ENCODE data around the gene BRD7. TPM values are rescaled to one million over a fixed set of nuclear protein-coding genes. Genes with fewer than 3 reads are reported as not detected.

BRD7 gene
- total and polyA plus RNA-seq, 11 donors = 29.8 to 49.7 (median 43.7) TPM

DNA sequence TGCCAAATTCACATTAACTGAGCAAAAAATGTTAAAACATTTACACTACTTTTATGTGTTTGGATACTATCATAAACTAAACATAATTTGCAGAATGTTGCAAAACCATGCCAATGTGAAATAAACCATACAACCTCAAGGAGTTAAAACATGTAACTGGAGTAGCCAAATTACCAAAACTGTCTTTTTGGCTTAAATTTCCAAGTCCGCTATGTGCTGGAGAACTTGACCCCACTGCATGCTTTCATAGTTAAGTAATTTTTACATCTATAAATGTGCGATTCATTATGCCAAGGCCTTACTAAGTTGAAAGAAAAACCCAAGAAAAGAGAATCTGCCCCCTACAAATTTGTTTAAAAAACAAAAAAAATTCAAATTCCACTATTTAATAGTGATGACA is 28.2 kb downstream of the BRD7 start:
- WGBS, 4 donors = 69 to 87% (median 79%) methylated on average over 2 of the region's 2 CpGs
- DNase-seq (no peak), ATAC-seq (no peak)
- no peaks in the 10 kb centered on the region for H3K27me3 ChIP-seq
- intact Hi-C loops (cut with DNase I) = no loop called here
- H3K4me3 ChIP-seq = no peak overlapping the region
- H3K36me3 ChIP-seq = peaks cover 0 to 71% (median 60%) of the 10 kb centered on the region in 9 donors
- no peak for TF ChIP-seq POLR2A (IDR thresholded peaks at IDR 0.05)
- TF ChIP-seq, protein P1, sequence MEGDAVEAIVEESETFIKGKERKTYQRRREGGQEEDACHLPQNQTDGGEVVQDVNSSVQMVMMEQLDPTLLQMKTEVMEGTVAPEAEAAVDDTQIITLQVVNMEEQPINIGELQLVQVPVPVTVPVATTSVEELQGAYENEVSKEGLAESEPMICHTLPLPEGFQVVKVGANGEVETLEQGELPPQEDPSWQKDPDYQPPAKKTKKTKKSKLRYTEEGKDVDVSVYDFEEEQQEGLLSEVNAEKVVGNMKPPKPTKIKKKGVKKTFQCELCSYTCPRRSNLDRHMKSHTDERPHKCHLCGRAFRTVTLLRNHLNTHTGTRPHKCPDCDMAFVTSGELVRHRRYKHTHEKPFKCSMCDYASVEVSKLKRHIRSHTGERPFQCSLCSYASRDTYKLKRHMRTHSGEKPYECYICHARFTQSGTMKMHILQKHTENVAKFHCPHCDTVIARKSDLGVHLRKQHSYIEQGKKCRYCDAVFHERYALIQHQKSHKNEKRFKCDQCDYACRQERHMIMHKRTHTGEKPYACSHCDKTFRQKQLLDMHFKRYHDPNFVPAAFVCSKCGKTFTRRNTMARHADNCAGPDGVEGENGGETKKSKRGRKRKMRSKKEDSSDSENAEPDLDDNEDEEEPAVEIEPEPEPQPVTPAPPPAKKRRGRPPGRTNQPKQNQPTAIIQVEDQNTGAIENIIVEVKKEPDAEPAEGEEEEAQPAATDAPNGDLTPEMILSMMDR (IDR thresholded peaks at IDR 0.05) = no peak
- no peak overlapping the region for H3K27ac ChIP-seq
- H3K9me3 ChIP-seq = no peaks in the 10 kb centered on the region
- H3K4me1 ChIP-seq = peaks cover 0 to 12% (median 0%) of the 10 kb centered on the region in 12 donors

- Histone ChIP-seq H3K27me3 (no peaks in the 10 kb centered on the region), H3K9me3 (no peaks in the 10 kb centered on the region), H3K4me3 (no peak overlapping the region), H3K36me3 (peaks cover 0 to 82% (median 68%) of the 10 kb centered on the region in 9 donors), H3K27ac (peak overlapping the region in 1 of 12 donors; percentile 29), H3K4me1 (peaks cover 0 to 12% (median 0%) of the 10 kb centered on the region in 12 donors)
- WGBS, 4 donors = 85 to 89% (median 86%) methylated on average over 8 of the region's 8 CpGs
- TF ChIP-seq, protein P1 (IDR thresholded peaks at IDR 0.05) = no peak
- TF ChIP-seq POLR2A (IDR thresholded peaks at IDR 0.05) = no peak
- intact Hi-C loops (cut with DNase I) = no loop called here
- DNase-seq (no peak), ATAC-seq (no peak)
Observed at GRCh38 chr16:50338371-50339231, 30.2 kb downstream of the BRD7 start.

DNA sequence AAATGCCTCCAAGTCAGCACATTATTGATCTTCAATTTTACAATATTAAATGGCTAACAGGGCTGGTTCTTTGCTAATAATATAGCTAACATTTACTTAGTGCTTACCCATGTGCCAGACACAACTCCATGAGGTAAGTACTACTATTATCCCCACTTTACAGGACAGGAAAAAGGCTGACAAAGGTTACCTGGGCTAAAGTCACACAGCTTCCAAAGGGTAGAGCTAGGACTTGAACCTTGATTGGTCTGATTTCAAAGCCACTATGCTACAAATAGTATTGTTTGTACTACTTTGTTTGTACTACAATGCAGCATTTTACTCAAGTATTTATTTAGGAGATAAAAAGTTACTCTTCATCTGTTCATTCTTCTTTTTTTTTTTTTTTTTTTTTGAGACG is 31.9 kb downstream of the BRD7 start:
- intact Hi-C loops (cut with DNase I) = no loop called here

More for the DNA sequence above, 31.9 kb downstream of the BRD7 start:
- H3K36me3 ChIP-seq = peaks cover 0 to 81% (median 66%) of the 10 kb centered on the region in 9 donors
- ATAC-seq (no peak), DNase-seq (no peak)
- H3K4me3 ChIP-seq = no peak overlapping the region
- no peaks in the 10 kb centered on the region for H3K27me3 ChIP-seq
- peaks cover 0 to 12% (median 0%) of the 10 kb centered on the region in 12 donors for H3K4me1 ChIP-seq
- TF ChIP-seq POLR2A (IDR thresholded peaks at IDR 0.05) = no peak
- TF ChIP-seq, protein P1 (IDR thresholded peaks at IDR 0.05) = no peak
- no peaks in the 10 kb centered on the region for H3K9me3 ChIP-seq
- 80 to 89% (median 85%) methylated on average over 1 of the region's 1 CpG for WGBS, 4 donors
- no peak overlapping the region for H3K27ac ChIP-seq

All from heart left ventricle (tissue), 16 donors.